Measurements from ENCODE around the gene SLC26A2.
A peak's percentile ranks its signal among the peaks of the same experiment; 100 is the strongest.

SLC26A2 gene

GRCh38 chr5:149962601-149963300, 2.2 kb downstream of the SLC26A2 start:
- no peak for DNase-seq (ENCODE audit: low read depth)

- no peak for DNase-seq (ENCODE audit: low read depth)
These were observed 3.2 kb downstream of the SLC26A2 start for GRCh38 chr5:149963729-149964128.

GRCh38 chr5:149966946-149967345, 6.4 kb downstream of the SLC26A2 start:
- DNase-seq (ENCODE audit: low read depth) = no peak

- DNase-seq (ENCODE audit: low read depth) = no peak
These were observed 8.8 kb downstream of the SLC26A2 start for GRCh38 chr5:149969181-149969930.

- DNase-seq (ENCODE audit: low read depth) = no peak
These were observed 14.9 kb downstream of the SLC26A2 start for GRCh38 chr5:149975409-149975808.

GRCh38 chr5:149979896-149980295, 19.3 kb downstream of the SLC26A2 start:
- no peak for DNase-seq (ENCODE audit: low read depth)

- no peak for DNase-seq (ENCODE audit: low read depth)
These were observed 20.6 kb downstream of the SLC26A2 start for GRCh38 chr5:149981206-149981605.

GRCh38 chr5:149982505-149982904, 21.9 kb downstream of the SLC26A2 start:
- no peak for DNase-seq (ENCODE audit: low read depth)

- no peak for DNase-seq (ENCODE audit: low read depth)
These were observed 27.6 kb downstream of the SLC26A2 start for GRCh38 chr5:149988126-149988525.

GRCh38 chr5:149990518-149991376, 30.2 kb downstream of the SLC26A2 start:
- DNase-seq (ENCODE audit: low read depth) = peak; percentile 33

GRCh38 chr5:149993471-149993870, 32.9 kb downstream of the SLC26A2 start:
- DNase-seq (ENCODE audit: low read depth) = no peak

GRCh38 chr5:149995385-149996204, 35.0 kb downstream of the SLC26A2 start:
- DNase-seq (ENCODE audit: low read depth) = no peak

- DNase-seq (ENCODE audit: low read depth) = no peak
These were observed 35.8 kb downstream of the SLC26A2 start for GRCh38 chr5:149996205-149996890.

GRCh38 chr5:149998281-149998680, 37.7 kb downstream of the SLC26A2 start:
- no peak for DNase-seq (ENCODE audit: low read depth)

- no peak for DNase-seq (ENCODE audit: low read depth)
These were observed 38.8 kb downstream of the SLC26A2 start for GRCh38 chr5:149999359-149999758.

- no peak for DNase-seq (ENCODE audit: low read depth)
These were observed 39.3 kb downstream of the SLC26A2 start for GRCh38 chr5:149999866-150000255.

GRCh38 chr5:150000256-150000989, 39.9 kb downstream of the SLC26A2 start, which contains the start of the genes HMGXB3 and TIGD6:
Gene HMGXB3, plus strand, starts transcription at chr5:150000739. Its CDS starts 4,114 bp downstream, at chr5:150004853.
Gene TIGD6, minus strand, starts transcription at chr5:150000654. Its CDS starts 4,306 bp downstream, at chr5:149996348.
- DNase-seq (ENCODE audit: low read depth) = peak; percentile 88

- peak; percentile 22 for DNase-seq (ENCODE audit: low read depth)
These were observed 40.6 kb downstream of the SLC26A2 start for GRCh38 chr5:150000990-150001659.

GRCh38 chr5:150001660-150002486, 41.3 kb downstream of the SLC26A2 start:
- peak; percentile 22 for DNase-seq (ENCODE audit: low read depth)

All from stimulated activated CD8-positive, alpha-beta memory T cell treated with anti-CD3 and anti-CD28 coated beads, Interleukin-4, amount 100 ng/mL, for 24 hours (primary cell).